ENCODE measurements around the gene MYL12A.
A peak's percentile ranks its signal among the peaks of the same experiment; 100 is the strongest.

Gene MYL12A

DNA sequence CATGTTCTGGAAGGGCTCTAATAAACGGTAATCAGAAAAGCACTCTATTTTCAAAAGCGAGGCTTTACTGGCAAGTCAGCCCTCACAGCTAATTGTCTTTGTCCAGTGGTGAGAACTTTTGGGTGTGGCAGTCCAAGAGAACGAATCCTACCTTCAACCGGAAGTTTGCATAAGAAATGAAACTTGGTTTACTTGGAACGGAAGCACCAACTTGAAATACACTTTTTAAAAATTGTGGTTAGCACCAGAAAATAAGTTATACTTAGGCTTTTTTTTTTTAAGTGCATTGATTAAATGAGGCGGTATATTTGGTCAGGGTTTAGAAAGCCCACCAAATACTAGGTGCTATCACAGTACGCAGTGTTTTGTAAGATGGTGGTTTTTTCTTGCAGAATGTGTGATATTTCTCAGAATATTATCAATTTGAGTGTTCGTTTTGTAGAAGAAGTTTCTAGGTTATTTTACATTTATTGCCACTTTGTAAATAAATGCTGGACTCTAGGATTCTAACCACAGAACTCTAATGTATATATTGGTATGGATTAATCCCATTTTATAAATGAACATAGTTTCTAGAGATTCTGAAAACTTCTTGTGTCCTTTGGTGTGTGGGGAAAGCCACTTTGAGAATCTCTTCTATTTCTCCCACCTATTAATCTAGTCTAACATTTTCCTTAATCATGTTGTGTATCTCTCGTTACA lies 1.2 kb downstream of the MYL12A start:
- Histone ChIP-seq H3K9ac (ENCODE audit: low read depth, low read length) (peak overlapping the region; percentile 100), H3K27me3 (ENCODE audit: control insufficient read depth, insufficient read depth, low read length) (no peaks in the 10 kb centered on the region), H3K4me1 (ENCODE audit: control insufficient read depth, insufficient read depth, low read length) (peaks cover 11% of the 10 kb centered on the region), H3K36me3 (ENCODE audit: control insufficient read depth, insufficient read depth, low read length) (peaks cover 7% of the 10 kb centered on the region), H3K4me3 (ENCODE audit: low read depth, low read length) (peak overlapping the region; percentile 98), H3K9me3 (ENCODE audit: control insufficient read depth, insufficient read depth, low read length) (no peaks in the 10 kb centered on the region)

GRCh38 chr18:3250237-3251107 lies 2.9 kb downstream of the MYL12A start:
- Histone ChIP-seq H3K4me3 (ENCODE audit: low read depth, low read length) (peak overlapping the region; percentile 7), H3K36me3 (ENCODE audit: control insufficient read depth, insufficient read depth, low read length) (peaks cover 18% of the 10 kb centered on the region), H3K27me3 (ENCODE audit: control insufficient read depth, insufficient read depth, low read length) (no peaks in the 10 kb centered on the region), H3K4me1 (ENCODE audit: control insufficient read depth, insufficient read depth, low read length) (peaks cover 11% of the 10 kb centered on the region), H3K9ac (ENCODE audit: low read depth, low read length) (no peak overlapping the region), H3K9me3 (ENCODE audit: control insufficient read depth, insufficient read depth, low read length) (no peaks in the 10 kb centered on the region)

- Histone ChIP-seq H3K4me1 (ENCODE audit: control insufficient read depth, insufficient read depth, low read length) (peaks cover 14% of the 10 kb centered on the region), H3K27me3 (ENCODE audit: control insufficient read depth, insufficient read depth, low read length) (no peaks in the 10 kb centered on the region), H3K36me3 (ENCODE audit: control insufficient read depth, insufficient read depth, low read length) (peaks cover 18% of the 10 kb centered on the region), H3K9me3 (ENCODE audit: control insufficient read depth, insufficient read depth, low read length) (no peaks in the 10 kb centered on the region), H3K9ac (ENCODE audit: low read depth, low read length) (no peak overlapping the region), H3K4me3 (ENCODE audit: low read depth, low read length) (no peak overlapping the region)
Observed at GRCh38 chr18:3251249-3251962, 3.8 kb downstream of the MYL12A start.

DNA sequence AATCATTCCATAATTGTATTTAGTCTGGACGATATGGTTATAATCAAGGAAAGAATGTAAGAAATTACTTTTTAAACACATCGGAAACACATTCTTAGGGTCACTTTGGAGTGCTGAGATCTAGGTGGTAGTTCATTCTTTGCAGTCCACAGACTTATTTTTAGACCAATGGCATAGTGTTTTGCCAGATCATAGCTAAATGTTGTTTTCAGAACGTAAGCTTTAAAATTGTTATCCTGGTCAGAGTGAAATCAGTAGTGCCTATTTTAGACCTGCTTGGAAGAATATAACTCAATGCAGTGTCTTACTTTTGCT lies 4.3 kb downstream of the MYL12A start:
- no peak overlapping the region for H3K9ac ChIP-seq (ENCODE audit: low read depth, low read length)
- H3K4me3 ChIP-seq (ENCODE audit: low read depth, low read length) = no peak overlapping the region
- no peaks in the 10 kb centered on the region for H3K27me3 ChIP-seq (ENCODE audit: control insufficient read depth, insufficient read depth, low read length)
- peaks cover 18% of the 10 kb centered on the region for H3K36me3 ChIP-seq (ENCODE audit: control insufficient read depth, insufficient read depth, low read length)
- no peaks in the 10 kb centered on the region for H3K9me3 ChIP-seq (ENCODE audit: control insufficient read depth, insufficient read depth, low read length)
- peaks cover 14% of the 10 kb centered on the region for H3K4me1 ChIP-seq (ENCODE audit: control insufficient read depth, insufficient read depth, low read length)

DNA sequence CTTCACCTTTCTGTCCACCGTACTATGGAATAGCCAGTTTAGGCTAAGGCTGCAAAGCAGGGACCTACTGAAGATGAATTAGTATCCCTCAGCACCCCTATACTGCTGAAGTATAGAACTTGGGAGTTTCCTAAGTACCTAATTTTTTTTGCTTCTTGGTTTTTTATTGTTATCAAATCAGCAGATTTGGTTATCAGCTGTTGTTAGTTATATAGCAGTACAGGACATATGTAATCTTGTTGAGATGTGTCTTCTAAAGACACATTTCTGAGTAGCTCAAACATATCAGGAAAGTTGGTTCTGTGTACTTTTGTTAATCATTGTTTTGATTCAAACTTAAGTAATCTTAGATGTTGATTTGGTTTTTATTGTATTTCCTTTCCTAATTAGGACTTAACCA lies 5.2 kb downstream of the MYL12A start:
- Histone ChIP-seq H3K27me3 (ENCODE audit: control insufficient read depth, insufficient read depth, low read length) (no peaks in the 10 kb centered on the region), H3K9ac (ENCODE audit: low read depth, low read length) (no peak overlapping the region), H3K9me3 (ENCODE audit: control insufficient read depth, insufficient read depth, low read length) (no peaks in the 10 kb centered on the region), H3K4me1 (ENCODE audit: control insufficient read depth, insufficient read depth, low read length) (peaks cover 14% of the 10 kb centered on the region), H3K36me3 (ENCODE audit: control insufficient read depth, insufficient read depth, low read length) (peaks cover 18% of the 10 kb centered on the region), H3K4me3 (ENCODE audit: low read depth, low read length) (no peak overlapping the region)

GRCh38 chr18:3254725-3255124 lies 7.1 kb downstream of the MYL12A start:
- Histone ChIP-seq H3K36me3 (ENCODE audit: control insufficient read depth, insufficient read depth, low read length) (peaks cover 18% of the 10 kb centered on the region), H3K27me3 (ENCODE audit: control insufficient read depth, insufficient read depth, low read length) (no peaks in the 10 kb centered on the region), H3K4me1 (ENCODE audit: control insufficient read depth, insufficient read depth, low read length) (peaks cover 9% of the 10 kb centered on the region), H3K9me3 (ENCODE audit: control insufficient read depth, insufficient read depth, low read length) (no peaks in the 10 kb centered on the region), H3K9ac (ENCODE audit: low read depth, low read length) (no peak overlapping the region), H3K4me3 (ENCODE audit: low read depth, low read length) (no peak overlapping the region)

- H3K4me3 ChIP-seq (ENCODE audit: low read depth, low read length) = no peak overlapping the region
- H3K27me3 ChIP-seq (ENCODE audit: control insufficient read depth, insufficient read depth, low read length) = no peaks in the 10 kb centered on the region
- H3K9me3 ChIP-seq (ENCODE audit: control insufficient read depth, insufficient read depth, low read length) = no peaks in the 10 kb centered on the region
- no peak overlapping the region for H3K9ac ChIP-seq (ENCODE audit: low read depth, low read length)
- H3K36me3 ChIP-seq (ENCODE audit: control insufficient read depth, insufficient read depth, low read length) = peaks cover 18% of the 10 kb centered on the region
- H3K4me1 ChIP-seq (ENCODE audit: control insufficient read depth, insufficient read depth, low read length) = peaks cover 4% of the 10 kb centered on the region
Observed at GRCh38 chr18:3255611-3256165, 8.1 kb downstream of the MYL12A start.

DNA sequence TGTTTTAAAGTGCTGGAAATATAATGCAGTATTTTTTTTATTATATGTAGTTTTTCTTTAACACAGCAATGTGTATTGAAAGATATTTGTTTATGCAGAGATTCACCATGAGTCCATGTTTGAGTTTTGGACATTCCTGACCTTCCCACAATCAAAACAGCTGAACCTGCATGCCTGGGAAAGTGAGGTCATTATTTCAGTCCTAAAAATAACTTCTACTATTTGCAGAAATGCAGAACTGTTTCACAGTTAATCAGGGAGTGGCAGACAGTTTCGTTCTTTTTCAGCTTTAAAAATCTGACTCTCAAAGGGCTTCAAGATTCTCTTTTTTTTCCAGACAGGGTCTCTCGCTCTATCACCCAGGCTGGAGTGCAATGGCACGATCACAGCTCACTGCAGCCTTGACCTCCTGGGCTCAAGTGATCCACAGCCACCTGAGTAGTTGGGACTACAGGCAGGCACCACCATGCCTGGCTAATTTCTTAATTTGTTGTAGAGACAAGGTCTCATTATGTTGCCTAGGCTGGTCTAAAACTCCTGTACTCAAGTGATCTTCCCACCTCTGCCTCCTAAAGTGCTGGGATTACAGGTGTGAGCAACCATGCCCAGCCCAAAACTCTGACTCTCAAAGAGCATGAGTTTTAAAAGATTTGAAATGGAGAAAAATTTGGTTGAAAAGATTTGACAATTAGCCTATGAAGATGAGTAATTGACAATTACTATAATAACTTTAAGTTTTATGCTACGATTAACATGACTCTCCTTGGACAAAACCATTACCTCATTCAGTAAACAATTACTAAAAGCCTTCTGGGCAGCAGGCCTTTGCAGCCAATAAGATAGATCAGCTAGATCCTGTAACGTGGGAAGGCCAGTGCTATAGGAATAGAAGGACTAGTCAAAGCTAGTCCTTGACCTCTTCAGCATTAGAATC lies 9.4 kb downstream of the MYL12A start:
- Histone ChIP-seq H3K9ac (ENCODE audit: low read depth, low read length) (no peak overlapping the region), H3K36me3 (ENCODE audit: control insufficient read depth, insufficient read depth, low read length) (peaks cover 18% of the 10 kb centered on the region), H3K9me3 (ENCODE audit: control insufficient read depth, insufficient read depth, low read length) (no peaks in the 10 kb centered on the region), H3K27me3 (ENCODE audit: control insufficient read depth, insufficient read depth, low read length) (no peaks in the 10 kb centered on the region), H3K4me1 (ENCODE audit: control insufficient read depth, insufficient read depth, low read length) (peaks cover 3% of the 10 kb centered on the region), H3K4me3 (ENCODE audit: low read depth, low read length) (no peak overlapping the region)

- peaks cover 18% of the 10 kb centered on the region for H3K36me3 ChIP-seq (ENCODE audit: control insufficient read depth, insufficient read depth, low read length)
- peaks cover 3% of the 10 kb centered on the region for H3K4me1 ChIP-seq (ENCODE audit: control insufficient read depth, insufficient read depth, low read length)
Observed at GRCh38 chr18:3257627-3258120, 10.1 kb downstream of the MYL12A start.

GRCh38 chr18:3260995-3261372 lies 13.4 kb downstream of the MYL12A start:
- Histone ChIP-seq H3K9me3 (ENCODE audit: control insufficient read depth, insufficient read depth, low read length) (no peaks in the 10 kb centered on the region), H3K36me3 (ENCODE audit: control insufficient read depth, insufficient read depth, low read length) (no peaks in the 10 kb centered on the region), H3K4me1 (ENCODE audit: control insufficient read depth, insufficient read depth, low read length) (peaks cover 10% of the 10 kb centered on the region), H3K27me3 (ENCODE audit: control insufficient read depth, insufficient read depth, low read length) (no peaks in the 10 kb centered on the region), H3K9ac (ENCODE audit: low read depth, low read length) (peak overlapping the region; percentile 99), H3K4me3 (ENCODE audit: low read depth, low read length) (peak overlapping the region; percentile 67)

More at GRCh38 chr18:3257627-3258120, 10.1 kb downstream of the MYL12A start:
- Histone ChIP-seq H3K9me3 (ENCODE audit: control insufficient read depth, insufficient read depth, low read length) (no peaks in the 10 kb centered on the region), H3K9ac (ENCODE audit: low read depth, low read length) (no peak overlapping the region), H3K27me3 (ENCODE audit: control insufficient read depth, insufficient read depth, low read length) (no peaks in the 10 kb centered on the region), H3K4me3 (ENCODE audit: low read depth, low read length) (no peak overlapping the region)

Data from iPS-15b (cell line).